Renal cortical epithelial cell (primary cell): ENCODE results near the gene TBC1D5. TPM values are rescaled to one million over a fixed set of nuclear protein-coding genes. Genes with fewer than 3 reads are reported as not detected.
"Not testable (repeated sequence)": the region's sequence is repeated elsewhere in the genome, so short reads cannot be mapped to it uniquely, and the experiment has no call there.

Experiments used
- DNase-seq: peaks from one replicate; pipeline ENCODE4 v3.0.0-alpha.2; 2011; ENCODE audit warnings: low read depth
- total RNA-seq: library from RNA; depleted of rRNA; stranded (reverse); fragments of >200 nt; gene quantifications from 2 replicates; pipeline ENCODE4 v1.2.3, GENCODE V29; 2014

TBC1D5 gene
- total RNA-seq, 1 donor from 2014 or later: 92.1 TPM

GRCh38 chr3:17138246-17139039 is 604.0 kb downstream of the TBC1D5 start:
- no peak for DNase-seq

- DNase-seq: no peak
These were observed 605.1 kb downstream of the TBC1D5 start for GRCh38 chr3:17137321-17137826.

GRCh38 chr3:17136136-17136721 is 606.2 kb downstream of the TBC1D5 start:
- no peak for DNase-seq

GRCh38 chr3:17135696-17136095 is 606.7 kb downstream of the TBC1D5 start:
- DNase-seq: no peak

- DNase-seq: no peak
These were observed 608.5 kb downstream of the TBC1D5 start for GRCh38 chr3:17133632-17134545.

- no peak for DNase-seq
These were observed 609.9 kb downstream of the TBC1D5 start for GRCh38 chr3:17132286-17133115.

GRCh38 chr3:17130956-17131355 is 611.5 kb downstream of the TBC1D5 start:
- DNase-seq: no peak

GRCh38 chr3:17129556-17129955 is 612.9 kb downstream of the TBC1D5 start:
- DNase-seq: no peak

GRCh38 chr3:17128671-17129070 is 613.8 kb downstream of the TBC1D5 start:
- DNase-seq: not testable (repeated sequence)

- no peak for DNase-seq
These were observed 616.5 kb downstream of the TBC1D5 start for GRCh38 chr3:17125738-17126442.

- no peak for DNase-seq
These were observed 619.7 kb downstream of the TBC1D5 start for GRCh38 chr3:17122758-17123157.

GRCh38 chr3:17121336-17121735 is 621.1 kb downstream of the TBC1D5 start:
- DNase-seq: no peak

- DNase-seq: no peak
These were observed 622.3 kb downstream of the TBC1D5 start for GRCh38 chr3:17120115-17120514.

- DNase-seq: no peak
These were observed 623.0 kb downstream of the TBC1D5 start for GRCh38 chr3:17119201-17120072.

GRCh38 chr3:17118771-17119170 is 623.7 kb downstream of the TBC1D5 start:
- DNase-seq: no peak

GRCh38 chr3:17116007-17116600 is 626.3 kb downstream of the TBC1D5 start:
- DNase-seq: no peak

- DNase-seq: peak; percentile 59
These were observed 627.2 kb downstream of the TBC1D5 start for GRCh38 chr3:17115186-17115585.

GRCh38 chr3:17111586-17111985 is 630.8 kb downstream of the TBC1D5 start:
- DNase-seq: no peak
